AG09309 (cell line): Measurements from ENCODE around the gene PACSIN1.

Experiments
- DNase-seq: peaks from one replicate; pipeline ENCODE4 v3.0.0-alpha.2; 2010; ENCODE audit warnings: low read depth
- H3K4me3 ChIP-seq: 2 replicates; pipeline ENCODE4 v1.5.1; 2011; ENCODE audit warnings: mild to moderate bottlenecking, low read depth, low read length, moderate library complexity; ENCODE audit not compliant: control insufficient read depth
- TF ChIP-seq, protein P1 (sequence below): IDR thresholded peaks from 2 replicates; pipeline ENCODE4 v1.5.1; 2011; ENCODE audit warnings: mild to moderate bottlenecking, low read depth, low read length, inconsistent platforms; ENCODE audit not compliant: insufficient read depth, control insufficient read depth; ENCODE audit errors: missing control alignments

PACSIN1 gene

DNA sequence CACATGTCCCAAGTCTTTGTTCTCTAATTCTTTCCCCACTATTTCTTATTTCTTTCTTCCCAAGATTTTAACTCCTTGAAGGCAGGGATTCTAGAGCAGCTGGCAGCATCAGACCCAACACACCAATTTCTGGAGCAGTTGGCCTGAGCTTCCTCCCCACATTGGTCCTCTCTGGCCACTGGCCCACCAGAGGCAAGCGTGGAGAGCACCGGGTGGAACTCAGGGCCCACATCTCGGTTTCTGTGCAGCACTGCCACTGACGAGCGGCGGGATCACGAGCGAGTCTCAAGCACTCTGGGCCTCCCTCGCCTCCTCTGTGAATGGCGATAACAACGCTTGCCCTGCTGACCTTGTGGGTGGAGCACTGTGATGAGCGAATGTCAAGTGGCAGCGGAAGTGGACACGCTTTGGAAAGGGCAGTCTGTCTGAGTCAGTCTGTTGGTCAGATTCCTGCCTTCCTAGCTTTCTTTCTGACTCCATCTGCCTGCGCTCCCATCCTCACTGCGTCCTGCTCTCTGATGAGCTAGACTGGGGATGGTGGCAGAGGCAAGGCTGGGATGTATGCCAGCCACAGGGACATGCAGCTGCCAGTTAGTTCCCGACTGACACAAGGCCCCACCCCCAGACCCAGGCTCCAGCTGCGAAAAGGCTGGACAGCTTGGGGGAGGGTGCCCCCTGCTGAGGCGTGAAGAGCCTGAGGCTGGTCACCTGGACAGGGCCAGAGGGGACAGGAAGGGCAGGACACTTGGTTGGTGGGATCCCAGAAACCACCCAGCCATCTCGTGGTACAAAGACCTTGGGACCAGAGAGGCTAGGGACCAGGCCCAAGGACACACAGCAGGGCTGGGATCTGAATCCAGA, 94.7 kb downstream of the PACSIN1 start:
- no peak for DNase-seq
- TF ChIP-seq, protein P1, sequence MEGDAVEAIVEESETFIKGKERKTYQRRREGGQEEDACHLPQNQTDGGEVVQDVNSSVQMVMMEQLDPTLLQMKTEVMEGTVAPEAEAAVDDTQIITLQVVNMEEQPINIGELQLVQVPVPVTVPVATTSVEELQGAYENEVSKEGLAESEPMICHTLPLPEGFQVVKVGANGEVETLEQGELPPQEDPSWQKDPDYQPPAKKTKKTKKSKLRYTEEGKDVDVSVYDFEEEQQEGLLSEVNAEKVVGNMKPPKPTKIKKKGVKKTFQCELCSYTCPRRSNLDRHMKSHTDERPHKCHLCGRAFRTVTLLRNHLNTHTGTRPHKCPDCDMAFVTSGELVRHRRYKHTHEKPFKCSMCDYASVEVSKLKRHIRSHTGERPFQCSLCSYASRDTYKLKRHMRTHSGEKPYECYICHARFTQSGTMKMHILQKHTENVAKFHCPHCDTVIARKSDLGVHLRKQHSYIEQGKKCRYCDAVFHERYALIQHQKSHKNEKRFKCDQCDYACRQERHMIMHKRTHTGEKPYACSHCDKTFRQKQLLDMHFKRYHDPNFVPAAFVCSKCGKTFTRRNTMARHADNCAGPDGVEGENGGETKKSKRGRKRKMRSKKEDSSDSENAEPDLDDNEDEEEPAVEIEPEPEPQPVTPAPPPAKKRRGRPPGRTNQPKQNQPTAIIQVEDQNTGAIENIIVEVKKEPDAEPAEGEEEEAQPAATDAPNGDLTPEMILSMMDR: no peak
- H3K4me3 ChIP-seq: no peak overlapping the region

DNA sequence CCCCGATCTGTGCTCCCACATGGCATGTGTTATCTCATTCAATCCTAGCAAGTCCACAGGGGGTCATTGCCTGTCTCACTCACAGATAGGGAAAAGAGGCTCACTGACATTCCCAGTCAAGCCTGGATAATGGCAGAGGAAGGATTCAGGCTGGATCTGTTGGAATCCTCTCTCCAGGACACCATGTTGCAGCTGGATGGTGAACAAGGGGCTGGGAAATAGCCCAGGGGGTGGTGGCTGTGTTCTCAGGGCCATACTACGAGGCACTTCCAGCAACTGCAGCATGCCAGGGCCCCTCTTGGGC, 95.3 kb downstream of the PACSIN1 start:
- DNase-seq: no peak
- no peak overlapping the region for H3K4me3 ChIP-seq
- TF ChIP-seq, protein P1: no peak

DNA sequence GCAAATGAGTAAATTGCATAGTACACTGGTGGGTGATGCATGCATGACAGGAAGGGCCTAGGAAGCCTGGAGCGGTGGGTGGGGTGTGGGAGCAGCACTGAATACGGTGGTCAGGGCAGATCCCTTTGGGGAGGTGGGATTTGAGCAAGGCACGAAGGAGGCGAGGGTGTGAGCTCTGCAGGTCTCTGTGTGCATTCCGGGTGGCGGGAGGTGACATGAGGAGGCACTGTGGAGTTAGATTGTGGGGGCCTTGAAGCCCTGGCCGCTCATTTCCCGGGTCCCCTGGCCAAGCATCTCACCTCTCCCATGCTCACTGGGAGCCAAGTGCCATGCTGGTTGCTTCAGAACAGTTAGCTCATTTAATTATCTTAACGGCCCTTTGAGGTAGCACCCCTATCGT, 96.5 kb downstream of the PACSIN1 start:
- no peak overlapping the region for H3K4me3 ChIP-seq
- TF ChIP-seq, protein P1: no peak
- DNase-seq: no peak

DNA sequence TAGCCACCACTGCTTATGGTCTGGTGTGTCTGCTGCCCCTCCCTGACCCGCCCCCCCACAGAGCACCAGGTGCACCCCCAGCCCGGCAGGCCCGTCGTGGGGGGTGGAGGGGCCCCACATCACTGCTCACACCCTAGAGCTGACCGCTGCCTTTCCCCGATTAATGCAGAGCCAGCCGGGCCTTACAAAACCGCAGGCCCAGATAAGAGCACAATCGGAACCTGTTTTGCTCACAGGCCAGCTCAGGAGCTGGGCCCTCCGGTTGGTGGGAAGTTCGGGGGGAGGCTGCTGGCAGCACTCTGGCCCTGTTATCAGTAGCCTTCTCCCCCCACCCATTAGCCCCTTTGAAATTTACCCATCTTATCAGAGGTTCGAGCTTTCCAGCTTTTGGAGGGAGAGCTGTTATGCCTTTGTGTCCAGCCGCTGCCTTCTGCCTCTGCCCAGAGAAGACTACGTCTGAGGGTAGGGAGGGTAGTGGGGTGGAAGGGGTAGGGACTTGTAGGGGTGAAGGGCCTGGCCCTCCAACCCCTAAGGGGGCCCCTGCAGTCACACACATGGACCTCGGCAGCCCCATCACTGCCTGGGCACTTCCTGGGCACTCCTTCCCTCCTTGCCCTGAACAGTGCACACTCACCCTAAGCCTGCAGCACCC, 97.1 kb downstream of the PACSIN1 start:
- TF ChIP-seq, protein P1: no peak
- no peak overlapping the region for H3K4me3 ChIP-seq
- DNase-seq: no peak

DNA sequence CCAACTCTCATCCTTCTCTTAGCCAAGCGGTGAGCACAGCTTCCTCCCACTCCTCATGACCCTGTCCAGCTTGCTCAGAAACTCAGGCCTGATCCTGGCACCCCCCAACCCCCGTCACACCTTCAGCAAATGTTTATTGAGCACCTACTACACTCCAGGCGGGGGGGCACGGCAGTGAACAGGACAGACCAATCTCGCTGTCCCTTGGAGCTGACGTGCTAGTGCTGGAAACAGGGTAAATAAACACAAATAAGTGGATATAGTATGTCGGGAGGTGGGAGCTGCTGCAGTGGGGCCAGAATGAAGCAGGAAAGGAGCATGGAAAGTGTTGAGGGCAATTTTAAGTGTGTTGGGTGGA, 97.6 kb downstream of the PACSIN1 start:
- no peak overlapping the region for H3K4me3 ChIP-seq
- TF ChIP-seq, protein P1: no peak
- DNase-seq: no peak

DNA sequence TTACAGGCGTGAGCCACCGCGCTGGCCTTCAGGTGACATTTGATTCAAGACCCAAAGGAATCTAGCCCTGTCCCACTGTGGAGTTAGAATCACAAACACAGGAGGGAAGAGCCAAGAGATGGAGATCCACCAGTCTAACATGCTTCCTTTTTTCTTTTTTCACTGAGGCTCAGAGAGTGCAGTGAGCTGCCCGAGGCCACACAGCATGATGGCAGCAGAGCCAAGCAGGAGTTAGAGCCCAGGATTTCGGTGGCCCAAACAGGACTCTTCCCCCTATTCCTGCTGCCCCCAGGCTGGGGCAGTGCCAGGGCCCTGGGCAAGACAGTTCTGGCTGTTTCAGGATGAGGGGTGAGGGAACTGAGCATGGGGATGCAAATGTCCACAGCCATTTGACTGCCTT, 98.3 kb downstream of the PACSIN1 start:
- H3K4me3 ChIP-seq: no peak overlapping the region
- TF ChIP-seq, protein P1: no peak
- no peak for DNase-seq

DNA sequence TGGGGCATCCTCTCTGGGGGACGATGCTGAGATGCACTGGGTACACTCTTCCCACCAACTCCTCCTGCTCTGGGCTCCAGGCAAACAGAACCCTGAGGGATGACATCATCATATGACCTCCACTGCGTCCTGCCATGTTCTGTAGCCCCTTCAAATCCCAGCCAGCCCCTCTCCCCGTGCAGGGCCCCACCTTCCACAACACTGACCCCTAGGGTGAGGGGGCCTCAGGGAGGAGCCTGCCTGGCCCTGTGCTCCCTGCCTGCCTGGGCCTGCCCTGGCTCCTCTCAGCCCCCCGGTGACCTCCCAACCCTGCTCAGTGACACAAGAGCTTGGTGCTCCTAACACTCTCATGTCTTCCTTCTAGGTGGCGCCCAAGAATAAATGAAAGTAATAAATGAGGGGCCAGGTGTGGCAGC, 99.9 kb downstream of the PACSIN1 start:
- DNase-seq: no peak
- TF ChIP-seq, protein P1: no peak
- H3K4me3 ChIP-seq: no peak overlapping the region
